CD14-positive monocyte (primary cell): ENCODE results near the gene GPC5. TPM values are rescaled to one million over a fixed set of nuclear protein-coding genes. Genes with fewer than 3 reads are reported as not detected.

Source experiments
- DNase-seq, 3 donors: peaks; one replicate each; pipeline ENCODE4 v3.0.0-alpha.2; 2011 to 2022
- H2AFZ ChIP-seq: 2 replicates; pipeline ENCODE4 v1.6.0; 2012; ENCODE audit warnings: mild to moderate bottlenecking, low read depth, low read length, inconsistent platforms; ENCODE audit not compliant: insufficient read depth, poor library complexity, severe bottlenecking
- H3K27ac ChIP-seq, 2 donors: 1 replicate in 1 of 2; 2 replicates in 1 of 2; pipeline ENCODE4 v1.5.1; 2012 to 2013; ENCODE audit warnings: low read length in 2 of 2, control low read depth in 1 of 2, inconsistent platforms in 1 of 2, low read depth in 1 of 2, mild to moderate bottlenecking in 1 of 2
- H3K27me3 ChIP-seq, 2 donors: one replicate each; pipeline versions ENCODE4 v1.6.0 to v1.6.1; 2011 to 2013; ENCODE audit warnings: low read length in 2 of 2; ENCODE audit not compliant: control insufficient read depth in 2 of 2, insufficient read depth in 2 of 2
- H3K36me3 ChIP-seq, 2 donors: replicated peaks in 1 of 2; 1 replicate in 1 of 2; 2 replicates in 1 of 2; pipeline versions ENCODE4 v1.5.1 to v1.6.1; 2012 to 2013; ENCODE audit warnings: low read length in 2 of 2, control low read depth in 1 of 2, inconsistent platforms in 1 of 2, mild to moderate bottlenecking in 1 of 2; ENCODE audit not compliant: insufficient read depth in 2 of 2, control insufficient read depth in 1 of 2
- H3K4me1 ChIP-seq, 2 donors: 1 replicate in 1 of 2; 2 replicates in 1 of 2; pipeline versions ENCODE4 v1.5.1 to v1.6.1; 2012 to 2013; ENCODE audit warnings: low read length in 2 of 2, control low read depth in 1 of 2, inconsistent platforms in 1 of 2, mild to moderate bottlenecking in 1 of 2, moderate library complexity in 1 of 2; ENCODE audit not compliant: insufficient read depth in 2 of 2, control insufficient read depth in 1 of 2
- H3K4me2 ChIP-seq: replicated peaks from 2 replicates; pipeline ENCODE3; 2012; ENCODE audit warnings: low read length, moderate library complexity, mild to moderate bottlenecking; ENCODE audit not compliant: poor library complexity, severe bottlenecking; ENCODE audit errors: extremely low read depth
- H3K4me3 ChIP-seq, 3 experiments: fragments of 200-600 bp in 1 of 3; sonication (generic) in 1 of 3; replicated peaks in 1 of 3; 1 replicate in 2 of 3; 2 replicates in 1 of 3; pipeline ENCODE4 v1.5.1; 2011 to 2013; ENCODE audit warnings: low read length in 3 of 3, mild to moderate bottlenecking in 3 of 3, control low read depth in 2 of 3, low read depth in 2 of 3, inconsistent platforms in 1 of 3, moderate library complexity in 1 of 3
- H3K79me2 ChIP-seq: 2 replicates; pipeline ENCODE4 v1.6.0; 2012; ENCODE audit warnings: mild to moderate bottlenecking, control low read depth, inconsistent platforms, low read length, moderate library complexity; ENCODE audit not compliant: insufficient read depth
- H3K9ac ChIP-seq: 2 replicates; pipeline ENCODE4 v1.6.0; 2017; ENCODE audit warnings: low read length, mild to moderate bottlenecking; ENCODE audit not compliant: insufficient read depth, poor library complexity, severe bottlenecking
- H3K9me3 ChIP-seq, 2 donors: replicated peaks in 1 of 2; 1 replicate in 1 of 2; 2 replicates in 1 of 2; pipeline versions ENCODE4 v1.5.1 to v1.6.1; 2012 to 2013; ENCODE audit warnings: low read length in 2 of 2, control low read depth in 1 of 2; ENCODE audit not compliant: control insufficient read depth in 1 of 2, insufficient read depth in 1 of 2
- H4K20me1 ChIP-seq: 2 replicates; pipeline ENCODE4 v1.6.0; 2012; ENCODE audit warnings: mild to moderate bottlenecking, low read length, control low read depth, moderate library complexity; ENCODE audit not compliant: insufficient read depth
- H3K27ac Mint-ChIP-seq, 7 donors: one replicate each; pipeline ENCODE4 v1.8.0; 2020; ENCODE audit warnings: mild to moderate bottlenecking in 7 of 7, mixed read lengths in 7 of 7, moderate library complexity in 6 of 7, inconsistent platforms in 2 of 7
- H3K27me3 Mint-ChIP-seq, 3 donors: one replicate each; pipeline ENCODE4 v1.8.0; 2021 to 2022; ENCODE audit warnings: low read depth in 3 of 3, mild to moderate bottlenecking in 3 of 3, mixed read lengths in 3 of 3, moderate library complexity in 3 of 3, inconsistent platforms in 1 of 3
- H3K36me3 Mint-ChIP-seq, 2 donors: one replicate each; pipeline ENCODE4 v1.8.0; 2020; ENCODE audit warnings: mixed read lengths in 2 of 2, inconsistent platforms in 1 of 2, mild to moderate bottlenecking in 1 of 2
- H3K4me1 Mint-ChIP-seq: one replicate; pipeline ENCODE4 v1.8.0; 2020; ENCODE audit warnings: mild to moderate bottlenecking, mixed read lengths
- H3K4me3 Mint-ChIP-seq, 2 donors: one replicate each; pipeline ENCODE4 v1.8.0; 2020; ENCODE audit warnings: mild to moderate bottlenecking in 2 of 2, mixed read lengths in 2 of 2, moderate library complexity in 1 of 2
- H3K9me3 Mint-ChIP-seq, 7 donors: one replicate each; pipeline ENCODE4 v1.8.0; 2020 to 2022; ENCODE audit warnings: mixed read lengths in 7 of 7, mild to moderate bottlenecking in 6 of 7, moderate library complexity in 6 of 7, inconsistent platforms in 2 of 7
- CTCF ChIP-seq: fragments of 200-600 bp; IDR thresholded peaks from one replicate; pipeline ENCODE4 v1.8.0; 2022; ENCODE audit warnings: antibody characterized with exemption, mild to moderate bottlenecking
- WGBS: methylation state at CpG from one replicate; pipeline ENCODE4 v1.1.5; 2013; ENCODE audit warnings: missing lambda C conversion rate; ENCODE audit not compliant: insufficient coverage; 5-methylcytosine and 5-hydroxymethylcytosine counted together
- intact Hi-C, 2 donors: fragments of 100-400 bp; cut with micrococcal nuclease; formaldehyde crosslinking; loops; one replicate each; pipeline versions ENCODE4 v1.15.0 to v1.15.1; 2023
- polyA plus RNA-seq, 3 donors: library from polyadenylated mRNA; depleted of rRNA in 1 of 3; unstranded in 2 of 3; stranded (reverse) in 1 of 3; fragments of 300-500 nt in 2 of 3; fragments of >200 nt in 1 of 3; fragmentation: Illumina TruSeq in 2 of 3; gene quantifications; 1 replicate in 2 of 3; 2 replicates in 1 of 3; pipeline ENCODE4 v1.2.3, GENCODE V29; 2012 to 2021

The GPC5 gene
- polyA plus RNA-seq, 3 donors = not detected

GRCh38 chr13:91701975-91702374 is 303.6 kb downstream of the GPC5 start:
- no peaks in the 10 kb centered on the region for H3K79me2 ChIP-seq
- peaks cover 0 to 5% of the 10 kb centered on the region in 2 donors for H3K9me3 ChIP-seq
- H3K9ac ChIP-seq = no peak overlapping the region
- H4K20me1 ChIP-seq = no peaks in the 10 kb centered on the region
- Mint-ChIP-seq H3K4me3 (no peak overlapping the region), H3K36me3 (no peaks in the 10 kb centered on the region), H3K4me1 (no peaks in the 10 kb centered on the region), H3K9me3 (peaks cover 0 to 14% (median 2%) of the 10 kb centered on the region in 7 donors), H3K27me3 (peaks cover 0 to 4% (median 0%) of the 10 kb centered on the region in 3 donors), H3K27ac (no peak overlapping the region)
- H3K36me3 ChIP-seq = no peaks in the 10 kb centered on the region
- no peaks in the 10 kb centered on the region for H3K27me3 ChIP-seq
- intact Hi-C loops = no loop called here
- H3K4me3 ChIP-seq = no peak overlapping the region
- no peak overlapping the region for H3K27ac ChIP-seq
- no peak for DNase-seq
- H3K4me1 ChIP-seq = no peaks in the 10 kb centered on the region
- no peak for TF ChIP-seq CTCF
- H2AFZ ChIP-seq = no peak overlapping the region
- H3K4me2 ChIP-seq = no peak overlapping the region

GRCh38 chr13:91702411-91702810 is 304.0 kb downstream of the GPC5 start:
- Mint-ChIP-seq H3K27me3 (peaks cover 0 to 3% (median 0%) of the 10 kb centered on the region in 3 donors), H3K4me1 (no peaks in the 10 kb centered on the region), H3K4me3 (no peak overlapping the region), H3K36me3 (no peaks in the 10 kb centered on the region), H3K27ac (no peak overlapping the region), H3K9me3 (peaks cover 0 to 14% (median 2%) of the 10 kb centered on the region in 7 donors)
- Histone ChIP-seq H3K27me3 (no peaks in the 10 kb centered on the region), H3K79me2 (no peaks in the 10 kb centered on the region), H4K20me1 (no peaks in the 10 kb centered on the region), H3K4me1 (no peaks in the 10 kb centered on the region), H3K4me3 (no peak overlapping the region), H2AFZ (no peak overlapping the region), H3K9me3 (peaks cover 0 to 5% of the 10 kb centered on the region in 2 donors), H3K9ac (no peak overlapping the region), H3K4me2 (no peak overlapping the region), H3K36me3 (no peaks in the 10 kb centered on the region), H3K27ac (no peak overlapping the region)
- WGBS = no CpG with 5 or more reads among the region's 1 CpG
- no peak for DNase-seq
- intact Hi-C loops = no loop called here
- TF ChIP-seq CTCF = no peak
